ENCODE data around the gene TXNL4A. TPM values are rescaled to one million over a fixed set of nuclear protein-coding genes. Genes with fewer than 3 reads are reported as not detected.
"Not testable (repeated sequence)": the region's sequence is repeated elsewhere in the genome, so short reads cannot be mapped to it uniquely, and the experiment has no call there.

TXNL4A gene
- total and polyA plus RNA-seq, 7 donors, result 81.5 to 217 (median 112) TPM

DNA sequence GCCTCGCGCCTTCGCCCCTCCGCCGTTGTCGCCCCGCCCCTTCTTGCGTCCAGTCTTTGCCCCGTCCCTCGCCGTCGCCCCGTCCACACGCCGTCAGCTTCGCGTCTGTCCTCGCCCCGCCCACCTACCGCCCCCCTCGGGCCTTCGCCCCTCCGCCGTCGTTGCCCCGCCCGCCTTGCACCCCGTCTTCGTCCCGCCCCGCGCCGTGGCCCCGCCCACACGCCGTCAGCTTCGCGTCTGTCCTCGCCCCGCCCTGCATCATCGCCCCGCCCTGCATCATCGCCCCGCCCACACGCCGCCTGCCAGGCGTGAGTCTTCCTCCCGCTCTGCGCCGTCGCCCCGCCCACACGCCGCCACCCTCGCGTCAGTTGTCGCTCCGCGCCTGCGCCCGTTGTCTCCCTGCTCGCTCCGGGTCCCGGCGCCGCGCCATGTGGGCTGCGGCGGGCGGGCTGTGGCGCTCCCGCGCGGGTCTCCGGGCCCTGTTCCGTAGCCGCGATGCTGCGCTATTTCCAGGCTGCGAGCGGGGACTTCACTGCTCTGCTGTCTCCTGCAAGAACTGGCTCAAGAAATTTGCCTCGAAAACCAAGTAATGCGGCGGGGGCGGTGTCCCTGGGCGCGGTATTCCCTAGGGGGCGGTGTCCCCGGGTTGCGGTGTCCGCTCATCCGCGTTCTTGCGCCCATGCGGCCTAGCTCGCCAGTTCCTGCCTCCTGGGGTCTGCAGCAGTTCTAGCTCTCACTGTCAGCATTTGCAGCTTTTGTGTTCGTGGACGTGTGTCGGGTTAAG, 45.9 kb upstream of the TXNL4A start, which contains the start of gene RBFA:
RBFA (plus strand) TSS at position 367 of the 784 bp plus-strand sequence; CDS start at position 429, 62 bp downstream.
- TF ChIP-seq CTCF (IDR thresholded peaks at IDR 0.05), result peak; percentile 27
- peaks cover 8% of the 10 kb centered on the region for H3K4me1 ChIP-seq
- peaks cover 17% of the 10 kb centered on the region for H3K9me3 ChIP-seq
- H3K4me3 ChIP-seq, result peak within 1 kb of the TSS; percentile 97
- 0 to 1% (median 1%) methylated on average over 79 to 99 of the region's 99 CpGs for whole genome bisulfite sequencing, 3 donors
- intact Hi-C loops (cut with DNase I), result loop anchor here (1.0 to 10.0 kb wide), 3 partner anchors 46 to 639 kb away; partner anchors contain the start of genes NFATC1 (in 1 of the 2) and TXNL4A (in 1 of the 2)
- DNase-seq (peak; percentile 100), ATAC-seq (peak; percentile 93 to 95 (median 94))
- H3K27me3 ChIP-seq (ENCODE audit: insufficient read depth in 3 of 3, low read length in 2 of 3), result no peaks in the 10 kb centered on the region
- peaks cover 0 to 26% of the 10 kb centered on the region in 2 donors for H3K36me3 ChIP-seq (ENCODE audit: insufficient read depth in 1 of 2, low read depth in 1 of 2)
- H3K27ac ChIP-seq, result peak within 1 kb of the TSS; percentile 91

- DNase-seq, result no peak
- intact Hi-C loops (cut with DNase I), result loop anchor here (1.0 to 10.0 kb wide), 4 partner anchors 45 to 639 kb away; partner anchors contain the start of genes TXNL4A (in 2 of the 2) and NFATC1 (in 1 of the 2)
- peak in 3 of 4 donors; percentile 0 to 71 (median 59) for ATAC-seq
- Histone ChIP-seq H3K4me3 (peak overlapping the region; percentile 97), H3K4me1 (peaks cover 8% of the 10 kb centered on the region), H3K36me3 (ENCODE audit: insufficient read depth in 1 of 2, low read depth in 1 of 2) (peaks cover 0 to 18% of the 10 kb centered on the region in 2 donors), H3K27me3 (ENCODE audit: insufficient read depth in 3 of 3, low read length in 2 of 3) (no peaks in the 10 kb centered on the region), H3K27ac (peak overlapping the region; percentile 91), H3K9me3 (peaks cover 17% of the 10 kb centered on the region)
- 3 to 9% (median 7%) methylated on average over 52 to 90 of the region's 90 CpGs for WGBS, 3 donors
- no peak for TF ChIP-seq CTCF (IDR thresholded peaks at IDR 0.05)
Measured at GRCh38 chr18:80033181-80034067, 45.1 kb upstream of the TXNL4A start.

DNA sequence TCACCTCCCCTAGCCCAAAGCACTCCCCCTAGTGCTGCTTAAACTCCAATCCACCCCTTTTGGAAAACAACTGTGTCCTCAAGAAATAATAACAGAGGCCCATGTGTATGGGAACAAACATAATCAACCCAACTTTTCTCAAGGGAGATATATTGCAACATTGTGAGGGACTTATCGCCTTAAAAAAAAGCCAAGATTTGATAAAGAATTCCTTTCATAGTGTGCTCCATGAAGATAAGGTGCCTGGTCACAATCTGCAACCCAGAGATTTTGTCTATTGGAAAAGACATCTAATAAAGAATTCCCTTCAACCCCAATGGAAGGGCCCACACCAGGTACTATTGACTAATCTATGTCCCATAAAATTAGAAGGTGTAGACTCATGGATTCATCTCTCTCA, 41.3 kb upstream of the TXNL4A start:
- H3K27ac ChIP-seq, result no peak overlapping the region

GRCh38 chr18:80027719-80028118, 39.4 kb upstream of the TXNL4A start:
- intact Hi-C loops (cut with DNase I); H3K36me3 ChIP-seq (ENCODE audit: insufficient read depth in 1 of 2, low read depth in 1 of 2); ATAC-seq; H3K4me1 ChIP-seq; DNase-seq; H3K27ac ChIP-seq; H3K4me3 ChIP-seq; H3K27me3 ChIP-seq (ENCODE audit: insufficient read depth in 3 of 3, low read length in 2 of 3): not testable (repeated sequence)
- peaks cover 59% of the 10 kb centered on the region for H3K9me3 ChIP-seq

More for the DNA sequence above, 41.3 kb upstream of the TXNL4A start:
- intact Hi-C loops (cut with DNase I), result loop anchor here in 1 of 2 donors (10.0 kb wide), 2 partner anchors 345 to 635 kb away; partner anchors contain the start of gene NFATC1
- Histone ChIP-seq H3K4me3 (no peak overlapping the region), H3K9me3 (peaks cover 39% of the 10 kb centered on the region), H3K27me3 (ENCODE audit: insufficient read depth in 3 of 3, low read length in 2 of 3) (no peaks in the 10 kb centered on the region), H3K36me3 (ENCODE audit: insufficient read depth in 1 of 2, low read depth in 1 of 2) (no peaks in the 10 kb centered on the region), H3K4me1 (peaks cover 4% of the 10 kb centered on the region)
- ATAC-seq (no peak), DNase-seq (no peak)
- TF ChIP-seq CTCF (IDR thresholded peaks at IDR 0.05), result no peak
- 93 to 97% (median 93%) methylated on average over 1 of the region's 1 CpG for WGBS, 3 donors

Measured in psoas muscle (tissue), 8 donors.